HG02943 (cell line): Measurements from ENCODE around the gene P2RY13.

ENCODE experiments used
- ATAC-seq: cut with Tn5 transposase; IDR thresholded peaks from one replicate; pipeline ENCODE4 v1.9.1; 2021; ENCODE audit warnings: mild to moderate bottlenecking, low read depth, moderate library complexity; ENCODE audit not compliant: unreplicated experiment

The P2RY13 gene

GRCh38 chr3:151329363-151329762, at the start of gene P2RY13:
P2RY13 (minus strand) TSS chr3:151329549; CDS start chr3:151329528, 21 bp downstream.
- ATAC-seq, result no peak

- ATAC-seq, result peak; percentile 51
Observed at GRCh38 chr3:151377768-151378385, 48.5 kb upstream of the P2RY13 start.

- no peak for ATAC-seq
Observed at GRCh38 chr3:151372063-151372820, 42.9 kb upstream of the P2RY13 start.

- ATAC-seq, result no peak
Observed at GRCh38 chr3:151371526-151371925, 42.2 kb upstream of the P2RY13 start.

- ATAC-seq, result no peak
Observed at GRCh38 chr3:151367448-151367847, 38.1 kb upstream of the P2RY13 start.

DNA sequence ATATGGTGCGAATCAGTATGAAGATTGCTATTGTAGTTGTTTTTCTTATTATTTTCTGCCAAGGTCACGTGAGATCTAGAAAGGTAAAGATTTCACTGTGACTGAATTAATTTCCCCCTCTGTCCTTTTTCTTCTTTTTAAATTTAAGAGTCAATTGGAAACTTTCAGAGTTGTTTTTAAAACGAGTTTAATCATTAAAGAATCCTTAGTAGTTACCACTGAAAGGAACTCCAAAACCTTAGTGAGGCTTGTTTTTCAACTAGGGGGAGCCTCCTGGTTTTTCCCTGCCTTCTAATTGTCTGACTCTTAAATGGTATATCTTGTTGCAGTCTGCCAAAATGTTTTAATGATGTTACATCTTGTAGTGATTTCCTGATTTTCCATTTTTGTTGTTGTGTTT, 37.6 kb upstream of the P2RY13 start:
- ATAC-seq, result no peak

GRCh38 chr3:151362751-151363174, 33.4 kb upstream of the P2RY13 start:
- no peak for ATAC-seq

- no peak for ATAC-seq
Observed at GRCh38 chr3:151357463-151357850, 28.1 kb upstream of the P2RY13 start.

- no peak for ATAC-seq
Observed at GRCh38 chr3:151356794-151357462, 27.6 kb upstream of the P2RY13 start.

GRCh38 chr3:151351648-151352047, 22.3 kb upstream of the P2RY13 start:
- no peak for ATAC-seq

DNA sequence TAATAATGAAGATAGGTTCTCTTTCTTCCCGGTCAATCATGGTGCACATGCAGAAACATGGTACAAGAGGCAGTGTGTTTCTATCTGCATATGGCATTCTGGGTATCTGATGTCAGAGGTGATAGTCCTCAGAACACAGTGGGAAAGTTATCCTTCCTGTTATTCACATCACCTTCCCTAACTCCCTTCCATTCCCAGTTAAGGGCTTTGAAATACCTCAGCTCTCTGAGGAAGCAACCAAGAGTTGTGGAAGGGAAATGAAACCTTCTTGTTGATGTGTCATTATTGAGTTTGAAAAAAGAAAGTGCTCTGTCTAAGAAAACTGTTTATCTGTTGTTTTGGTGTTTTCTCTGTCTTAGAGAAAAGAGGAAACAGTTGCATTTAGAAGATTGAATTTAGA, 21.9 kb upstream of the P2RY13 start:
- no peak for ATAC-seq

DNA sequence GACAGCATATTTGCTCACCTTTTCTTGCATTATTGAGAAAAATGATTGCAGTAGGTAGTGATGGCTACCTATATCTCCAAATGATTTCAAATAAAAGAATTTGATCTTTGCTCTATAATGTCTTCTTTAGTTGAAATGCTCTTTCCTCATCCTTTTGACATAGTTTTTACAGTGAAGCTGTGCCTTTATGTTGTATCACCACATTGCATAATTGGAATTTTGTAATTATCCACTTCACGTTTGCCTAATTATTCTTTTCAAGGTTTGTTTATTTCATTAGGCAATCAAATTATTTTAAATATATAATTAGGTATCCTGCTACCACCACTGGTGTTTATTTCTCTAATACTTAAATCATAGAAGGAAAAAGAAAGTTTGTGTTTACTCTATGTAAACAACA, 21.3 kb upstream of the P2RY13 start:
- ATAC-seq, result no peak

- no peak for ATAC-seq
Observed at GRCh38 chr3:151347432-151347831, 18.1 kb upstream of the P2RY13 start.

GRCh38 chr3:151346292-151346691, 16.9 kb upstream of the P2RY13 start:
- no peak for ATAC-seq

- ATAC-seq, result no peak
Observed at GRCh38 chr3:151345859-151346258, 16.5 kb upstream of the P2RY13 start.

GRCh38 chr3:151331696-151332095, 2.3 kb upstream of the P2RY13 start:
- no peak for ATAC-seq

DNA sequence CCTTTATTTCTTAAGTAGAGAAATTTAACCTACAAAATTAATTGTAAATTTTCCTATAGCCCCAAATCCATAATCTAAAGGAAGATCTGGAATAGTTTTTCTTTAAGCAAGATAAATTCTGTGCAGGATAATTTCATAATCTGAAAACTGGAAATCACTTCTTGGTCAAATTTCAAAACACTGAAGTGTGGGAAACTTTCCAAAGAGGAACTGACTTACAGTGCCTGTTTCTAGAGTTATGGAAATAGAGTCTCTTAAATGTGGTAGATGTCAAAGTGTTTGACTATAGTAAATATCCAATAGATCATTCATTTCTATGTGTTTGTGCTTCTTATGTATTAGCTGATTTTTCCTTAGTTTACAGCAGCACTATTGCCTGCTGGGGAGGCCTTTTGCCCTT, 1.6 kb upstream of the P2RY13 start:
- no peak for ATAC-seq

- no peak for ATAC-seq
Observed at GRCh38 chr3:151330379-151330778, 1.0 kb upstream of the P2RY13 start.

DNA sequence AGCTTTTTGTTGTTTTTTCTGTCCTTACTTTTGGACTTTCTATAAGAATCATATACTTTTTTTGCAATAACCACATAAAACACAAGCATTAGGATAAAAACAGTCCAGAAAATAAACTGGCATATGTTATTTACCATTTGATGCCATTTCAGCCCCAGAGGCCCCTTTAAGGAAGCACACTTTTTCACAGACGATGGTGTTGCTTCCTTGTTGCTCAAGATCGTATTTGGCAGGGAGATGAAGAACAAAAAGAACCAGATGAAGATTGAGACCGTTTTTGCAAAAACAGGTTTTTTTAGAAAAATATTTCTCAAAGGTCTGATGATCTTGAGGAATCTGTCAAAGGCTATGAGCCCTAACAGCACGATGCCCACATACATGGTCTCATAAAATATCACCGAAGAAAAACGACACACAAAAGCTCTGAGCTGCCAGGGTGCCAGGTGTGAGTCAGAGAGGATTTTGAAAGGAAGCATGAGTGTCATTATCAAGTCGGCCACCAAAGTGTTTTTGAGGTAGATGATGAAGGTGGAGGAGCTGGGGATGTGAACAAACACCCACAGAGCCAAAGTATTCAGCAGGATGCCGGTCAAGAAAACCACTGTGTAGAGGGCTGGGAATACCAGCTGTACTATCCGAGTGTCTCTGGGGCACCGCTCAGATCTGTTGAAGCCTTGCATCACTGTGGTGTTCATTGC, 902 bp downstream of the P2RY13 start:
- ATAC-seq, result no peak

DNA sequence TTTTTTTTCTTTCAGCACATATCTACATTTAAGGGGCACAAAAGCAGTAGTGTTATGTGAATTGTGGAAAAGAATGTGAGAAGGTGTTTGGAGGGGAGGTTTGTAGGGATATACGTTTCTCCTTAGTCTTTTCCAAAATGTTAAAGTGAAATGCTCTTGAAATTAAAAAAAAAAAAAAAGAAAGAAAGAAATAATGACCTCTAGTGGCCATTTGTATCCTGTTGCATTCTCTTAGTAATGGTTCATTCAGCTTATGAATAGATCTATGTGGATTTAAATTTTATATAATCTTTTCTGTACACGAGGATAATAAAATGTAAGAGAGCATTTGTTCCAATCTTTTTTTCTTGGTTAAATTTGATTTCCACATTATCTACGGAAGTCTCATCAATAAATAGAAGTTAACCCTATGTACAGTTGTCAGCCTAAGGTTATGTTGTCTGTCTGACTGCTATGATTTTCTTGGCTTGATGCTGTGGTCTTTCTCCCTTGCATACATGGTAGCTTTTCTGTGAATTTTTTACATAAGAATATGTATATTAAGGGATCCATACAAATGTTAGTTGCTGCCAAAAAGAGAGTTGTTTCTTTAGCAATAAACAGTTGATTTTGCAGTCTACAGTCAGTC, 1.7 kb downstream of the P2RY13 start:
- no peak for ATAC-seq

- ATAC-seq, result no peak
Observed at GRCh38 chr3:151322511-151322910, 6.8 kb downstream of the P2RY13 start.
